GM19438 (cell line): Measurements from ENCODE around the gene GTF2IRD2.
"Not testable (repeated sequence)": the region's sequence is repeated elsewhere in the genome, so short reads cannot be mapped to it uniquely, and the experiment has no call there.

Experiments
- ATAC-seq: cut with Tn5 transposase; IDR thresholded peaks from one replicate; pipeline ENCODE4 v1.9.1; 2021; ENCODE audit warnings: low read depth; ENCODE audit not compliant: unreplicated experiment

Gene GTF2IRD2

DNA sequence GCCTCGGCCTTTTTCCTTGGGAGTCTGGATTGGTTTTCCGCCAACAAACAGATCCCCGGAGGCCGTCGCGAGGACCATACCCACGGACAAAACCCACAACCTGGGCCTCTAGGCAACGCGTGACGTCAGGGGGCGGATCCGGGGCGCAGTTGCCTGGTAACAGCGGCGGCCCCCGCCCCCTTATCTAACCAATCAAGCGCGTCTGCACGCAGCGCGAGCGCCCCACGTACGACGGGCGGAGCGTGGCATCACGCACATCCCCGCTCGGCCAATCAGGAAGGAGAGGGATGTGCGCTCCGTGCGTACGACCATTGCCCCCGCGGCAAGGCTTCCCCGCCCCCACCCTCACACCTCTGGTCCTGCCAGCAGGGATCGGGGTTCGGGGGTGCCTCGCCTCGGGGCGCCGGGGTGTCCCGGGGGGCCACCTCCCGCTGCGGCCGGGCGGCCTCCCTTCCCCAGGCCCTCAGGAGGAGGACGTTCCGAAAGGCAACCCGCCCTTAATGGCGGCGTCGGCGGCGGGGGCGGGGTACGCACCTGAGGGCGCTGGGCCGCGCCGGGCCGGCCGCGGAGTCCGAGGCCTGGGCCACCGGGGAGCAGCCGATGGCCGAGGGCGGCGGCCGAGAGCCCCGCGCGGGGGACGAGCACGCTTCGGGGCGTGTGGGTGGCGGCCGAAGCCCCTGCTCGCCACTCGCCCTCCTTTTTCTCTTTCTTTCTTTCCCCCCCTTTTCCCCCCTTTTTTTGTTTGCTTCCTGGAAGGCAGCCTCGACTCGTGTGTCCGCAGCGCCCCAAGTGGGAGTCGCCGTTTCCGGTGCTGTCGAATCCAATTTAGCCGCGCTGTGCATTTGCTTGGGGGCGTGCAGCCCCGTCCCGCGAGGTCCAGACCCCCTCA is at the start of gene GTF2IRD2:
Gene GTF2IRD2, minus strand, starts transcription at position 773 of the 889 bp plus-strand sequence. CDS start 15,227 bp downstream, outside the sequence.
- peak; percentile 88 for ATAC-seq

DNA sequence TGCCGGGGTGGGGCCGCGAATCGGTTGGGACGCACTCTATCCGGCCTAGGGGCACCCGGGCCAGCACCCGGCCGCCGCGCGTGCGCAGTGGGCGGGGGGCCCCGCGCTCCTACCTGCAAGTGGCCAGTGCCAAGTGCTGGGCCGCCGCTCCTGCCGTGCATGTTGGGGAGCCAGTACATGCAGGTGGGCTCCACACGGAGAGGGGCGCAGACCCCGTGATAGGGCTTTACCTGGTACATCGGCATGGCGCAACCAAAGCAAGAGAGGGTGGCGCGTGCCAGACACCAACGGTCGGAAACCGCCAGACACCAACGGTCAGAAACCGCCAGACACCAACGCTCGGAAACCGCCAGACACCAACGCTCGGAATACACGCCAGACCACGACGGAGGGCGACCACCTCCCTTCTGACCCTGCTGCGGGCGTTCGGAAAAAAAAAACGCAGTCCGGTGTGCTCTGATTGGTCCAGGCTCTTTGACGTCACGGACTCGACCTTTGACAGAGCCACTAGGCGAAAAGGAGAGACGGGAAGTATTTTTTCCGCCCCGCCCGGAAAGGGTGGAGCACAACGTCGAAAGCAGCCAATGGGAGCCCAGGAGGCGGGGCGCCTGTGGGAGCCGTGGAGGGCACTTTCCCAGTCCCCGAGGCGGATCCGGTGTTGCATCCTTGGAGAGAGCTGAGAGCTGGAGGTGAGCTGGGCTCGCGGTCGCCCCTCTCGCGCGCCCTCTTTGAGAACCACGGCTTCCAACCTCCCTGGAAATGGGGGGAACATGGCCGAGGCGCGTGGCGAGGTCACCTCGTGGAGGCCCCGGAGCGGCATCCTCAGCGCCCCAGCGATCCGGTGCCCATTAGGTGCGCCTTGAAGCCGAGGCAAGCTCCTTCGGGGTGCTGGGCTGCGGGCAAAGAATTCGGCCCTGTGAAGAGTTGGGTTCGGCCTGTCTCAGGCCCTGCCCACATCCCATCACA is 39.0 kb upstream of the GTF2IRD2 start:
- ATAC-seq = peak; percentile 80

DNA sequence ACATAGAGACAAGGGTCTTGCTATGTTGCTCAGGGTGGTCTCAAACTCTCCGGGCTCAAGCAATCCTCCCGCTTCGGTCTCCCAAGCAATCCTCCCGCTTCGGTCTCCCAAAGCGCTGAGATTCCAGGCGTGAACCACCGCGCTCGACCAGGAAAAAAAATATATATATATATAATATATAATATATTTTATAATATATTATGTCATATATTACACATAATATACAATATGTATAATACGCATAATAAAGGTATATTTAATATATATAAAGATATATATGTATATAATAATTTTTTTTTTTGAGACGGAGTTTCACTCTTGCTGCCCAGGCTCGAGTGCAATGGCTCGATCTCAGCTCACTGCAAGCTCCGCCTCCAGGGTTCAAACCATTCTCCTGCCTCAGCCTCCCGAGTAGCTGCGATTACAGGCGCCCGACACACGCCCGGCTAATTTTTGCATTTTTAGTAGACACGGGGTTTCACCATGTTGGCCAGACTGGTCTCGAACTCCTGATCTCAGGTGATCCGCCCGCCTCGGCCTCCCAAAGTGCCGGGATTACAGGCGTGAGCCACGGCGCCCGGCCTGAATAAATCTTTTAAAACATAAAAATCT is 38.2 kb upstream of the GTF2IRD2 start:
- ATAC-seq = not testable (repeated sequence)

DNA sequence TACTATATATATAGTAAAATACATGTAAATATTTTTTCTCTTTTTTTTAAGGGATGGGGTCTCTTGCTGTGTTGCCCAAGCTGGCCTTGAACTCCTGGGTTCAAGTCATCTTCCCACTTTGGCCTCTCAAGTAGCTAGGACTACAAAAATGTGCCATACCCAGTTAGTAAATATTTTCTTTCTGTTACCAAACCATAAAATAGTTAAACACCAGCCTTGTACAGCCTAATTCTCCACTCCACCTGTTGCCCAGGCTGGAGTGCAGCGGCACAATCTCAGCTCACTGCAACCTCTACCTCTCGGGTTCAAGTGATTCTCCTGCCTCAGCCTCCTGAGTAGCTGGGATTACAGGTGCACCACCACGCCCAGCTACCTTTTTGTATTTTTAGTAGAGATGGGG is 33.9 kb upstream of the GTF2IRD2 start:
- not testable (repeated sequence) for ATAC-seq

DNA sequence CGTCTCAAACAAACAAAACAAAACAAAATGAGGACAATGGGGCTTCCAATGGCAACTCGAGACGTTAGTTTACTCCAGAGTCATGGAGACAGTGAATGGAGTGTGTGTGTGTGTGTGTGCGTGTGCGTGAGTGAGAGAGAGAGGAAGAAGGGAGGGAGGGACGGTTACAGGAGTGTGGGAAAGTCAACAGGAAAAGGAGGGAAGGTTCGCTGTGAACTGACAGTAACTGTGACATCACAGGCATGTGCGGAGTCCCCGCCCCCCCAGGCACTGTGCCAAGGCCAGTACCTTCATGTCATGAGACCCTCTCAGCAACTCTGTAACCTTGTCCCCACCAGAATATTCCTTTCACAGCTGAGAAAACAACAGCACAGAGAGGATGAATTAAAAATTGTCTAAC is 30.7 kb upstream of the GTF2IRD2 start:
- ATAC-seq = not testable (repeated sequence)

DNA sequence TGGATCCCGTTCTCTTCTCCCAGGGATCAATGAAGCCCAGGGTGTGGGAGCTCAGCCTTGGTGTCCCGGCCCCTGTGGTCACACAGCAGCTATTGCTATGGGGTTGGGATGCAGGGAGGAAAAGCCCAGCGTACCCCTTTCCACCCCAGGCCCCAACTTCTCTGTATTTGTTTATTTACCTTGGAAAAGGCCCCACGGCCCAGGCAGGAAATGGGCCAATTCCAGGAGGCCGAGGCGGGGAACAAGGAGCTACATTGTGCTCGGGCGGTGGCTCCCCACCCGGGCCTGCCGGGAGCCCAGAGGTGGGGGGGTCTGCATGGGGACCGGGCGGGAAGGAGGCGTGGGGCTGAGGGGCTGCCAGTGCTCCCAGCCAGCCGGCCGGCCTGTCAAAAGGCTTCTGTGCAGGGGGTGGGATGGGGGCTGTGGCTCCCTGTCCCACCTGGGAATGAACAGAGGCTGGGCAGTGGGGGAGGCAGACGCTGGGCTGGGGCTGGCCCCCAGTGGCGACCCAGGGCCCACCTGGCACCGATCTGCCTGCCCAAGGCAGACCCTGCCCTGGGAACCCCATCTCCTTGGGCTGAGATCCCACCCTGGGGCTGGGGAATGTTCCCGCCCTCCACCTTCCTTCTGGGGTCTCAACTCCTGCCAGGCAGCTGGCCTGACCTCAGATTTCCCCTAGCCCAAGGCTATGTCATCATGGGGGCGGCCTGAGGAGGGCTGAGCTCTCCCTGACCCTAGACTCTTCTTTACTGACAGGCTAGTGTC is 23.5 kb upstream of the GTF2IRD2 start:
- ATAC-seq = not testable (repeated sequence)

DNA sequence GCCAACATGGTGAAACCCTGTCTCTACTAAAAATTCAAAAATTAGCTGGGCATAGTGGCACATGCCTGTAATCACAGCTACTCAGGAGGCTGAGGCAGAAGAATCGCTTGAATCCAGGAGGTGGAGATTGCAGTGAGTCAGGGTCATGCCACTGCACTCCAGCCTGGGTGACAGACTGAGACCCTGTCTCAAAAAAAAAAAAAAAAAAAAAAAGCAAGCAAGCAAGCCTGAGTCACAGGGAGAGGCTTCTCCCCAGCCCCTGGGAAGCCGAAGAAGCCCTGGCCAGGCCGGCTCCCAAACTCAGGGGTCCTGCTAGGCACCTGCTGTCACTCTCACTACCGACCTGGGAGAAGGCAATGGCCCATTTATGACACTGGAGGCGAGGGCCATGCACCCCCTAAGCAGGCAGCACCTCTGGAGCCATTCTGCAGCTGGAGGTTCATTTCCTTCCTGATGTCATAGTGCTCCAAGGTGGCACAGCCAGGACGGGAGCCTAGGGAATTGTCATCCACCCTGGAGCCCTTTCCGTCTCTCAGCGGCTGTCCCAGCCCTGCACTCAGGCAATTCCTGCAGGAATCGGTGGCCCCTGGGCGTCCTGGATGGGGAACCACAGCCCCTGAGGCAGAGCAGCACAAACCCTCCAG is 22.8 kb upstream of the GTF2IRD2 start:
- not testable (repeated sequence) for ATAC-seq

DNA sequence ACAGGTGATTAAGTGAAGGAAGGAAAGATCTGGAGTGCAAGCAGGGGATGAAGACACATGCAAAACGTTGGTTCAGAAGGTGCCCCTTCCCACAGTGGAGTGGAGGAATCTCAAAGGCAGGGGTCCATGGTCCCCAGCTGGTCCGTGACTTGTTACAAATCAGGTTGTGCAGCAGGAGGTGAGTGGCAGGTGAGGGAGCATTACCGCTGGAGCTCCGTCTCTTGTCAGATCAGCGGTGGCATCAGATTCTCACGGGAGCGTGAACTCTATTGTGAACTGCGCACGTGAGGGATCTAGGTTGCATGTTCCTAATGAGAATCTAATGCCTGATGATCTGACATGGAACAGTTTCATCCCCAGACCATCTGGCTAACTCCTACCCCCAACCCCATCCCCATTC is 21.1 kb upstream of the GTF2IRD2 start:
- not testable (repeated sequence) for ATAC-seq

DNA sequence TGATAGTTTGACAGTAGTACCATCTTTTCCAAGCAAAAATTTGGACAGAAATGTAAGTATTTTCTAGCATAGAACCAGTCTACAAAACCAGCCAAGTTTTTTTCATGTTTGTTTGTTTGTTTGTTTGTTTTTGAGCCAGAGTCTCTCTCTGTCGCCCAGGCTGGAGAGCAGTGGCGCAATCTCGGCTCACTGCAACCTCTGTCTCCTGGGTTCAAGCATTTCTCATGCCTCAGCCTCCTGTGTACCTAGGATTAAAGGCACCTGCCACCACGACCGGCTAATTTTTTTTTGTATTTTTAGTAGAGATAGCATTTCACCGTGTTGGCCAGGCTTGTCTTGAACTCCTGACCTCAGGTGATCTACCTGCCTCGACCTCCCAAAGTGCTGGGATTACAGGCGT is 14.4 kb upstream of the GTF2IRD2 start:
- ATAC-seq = not testable (repeated sequence)

DNA sequence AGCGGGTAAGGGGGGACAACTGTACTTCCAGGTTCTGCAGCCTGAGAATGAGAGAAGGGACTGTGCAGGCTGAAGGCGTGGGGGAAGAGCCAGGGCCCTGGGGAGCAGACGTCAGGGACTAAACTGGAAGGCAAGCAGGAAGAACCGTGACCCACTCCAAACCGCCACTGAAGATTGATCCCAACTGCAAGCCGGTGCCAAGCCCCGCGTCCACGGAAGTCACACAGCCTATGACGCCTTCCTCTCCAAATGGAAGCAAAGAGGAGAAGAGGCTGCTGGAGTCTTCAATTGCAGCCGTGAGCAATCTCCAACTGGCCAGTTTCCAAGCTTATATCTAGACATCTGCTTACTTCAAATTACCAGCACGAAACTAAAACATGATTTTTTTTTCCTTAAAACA is 1.6 kb downstream of the GTF2IRD2 start:
- ATAC-seq = not testable (repeated sequence)

DNA sequence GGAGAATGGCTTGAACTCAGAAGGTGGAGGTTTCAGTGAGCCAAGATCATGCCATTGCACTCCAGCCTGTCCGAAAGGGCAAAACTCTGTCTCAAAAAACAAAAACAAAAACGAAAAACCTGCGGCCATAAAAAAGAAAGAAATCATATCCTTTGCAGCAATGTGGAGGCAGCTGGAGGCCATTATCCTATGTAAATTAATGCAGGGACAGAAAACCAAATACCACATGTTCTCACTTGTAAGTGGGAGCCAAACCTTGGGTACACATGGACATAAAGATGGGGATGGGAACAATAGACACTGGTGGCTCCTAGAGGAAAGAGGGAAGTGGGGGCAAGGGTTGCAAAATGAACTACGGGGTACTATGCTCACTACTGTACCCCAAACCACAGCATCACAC is 21.0 kb downstream of the GTF2IRD2 start:
- not testable (repeated sequence) for ATAC-seq

DNA sequence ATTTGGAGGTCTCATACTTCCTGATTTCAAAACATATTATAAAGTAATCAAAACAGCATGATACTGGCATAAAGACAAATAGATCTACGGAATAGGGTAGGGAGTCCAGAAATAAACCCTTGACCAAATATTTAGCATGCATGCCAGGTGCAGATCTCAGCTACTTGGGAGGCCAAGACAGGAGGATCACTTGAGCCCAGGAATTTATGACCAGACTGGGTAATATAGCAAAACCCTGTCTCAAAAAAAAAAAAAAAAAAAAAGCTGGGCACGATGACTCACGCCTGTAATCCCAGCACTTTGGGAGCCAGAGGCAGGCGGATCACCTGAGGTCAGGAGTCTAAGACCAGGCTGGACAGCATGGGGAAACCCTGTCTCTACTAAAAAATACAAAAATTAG is 21.4 kb downstream of the GTF2IRD2 start:
- not testable (repeated sequence) for ATAC-seq

DNA sequence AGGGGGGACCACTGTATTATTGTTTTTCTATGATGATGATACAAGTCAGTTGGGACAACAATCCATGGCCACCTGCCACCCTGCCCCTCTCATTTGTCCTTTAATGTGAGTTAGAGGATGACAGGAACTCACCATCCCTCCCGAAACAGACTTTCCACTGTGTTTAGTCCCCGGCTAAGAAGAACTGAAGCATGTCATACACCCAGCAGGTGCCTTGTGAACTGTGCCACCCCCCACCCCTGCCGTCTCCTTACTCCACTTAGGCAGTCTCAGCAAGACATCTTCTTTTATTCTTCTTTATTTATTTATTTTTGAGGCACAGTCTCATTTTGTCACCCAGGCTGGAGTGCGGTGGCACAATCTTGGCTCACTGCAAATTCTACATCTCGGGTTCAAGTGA is 30.1 kb downstream of the GTF2IRD2 start:
- ATAC-seq = not testable (repeated sequence)

DNA sequence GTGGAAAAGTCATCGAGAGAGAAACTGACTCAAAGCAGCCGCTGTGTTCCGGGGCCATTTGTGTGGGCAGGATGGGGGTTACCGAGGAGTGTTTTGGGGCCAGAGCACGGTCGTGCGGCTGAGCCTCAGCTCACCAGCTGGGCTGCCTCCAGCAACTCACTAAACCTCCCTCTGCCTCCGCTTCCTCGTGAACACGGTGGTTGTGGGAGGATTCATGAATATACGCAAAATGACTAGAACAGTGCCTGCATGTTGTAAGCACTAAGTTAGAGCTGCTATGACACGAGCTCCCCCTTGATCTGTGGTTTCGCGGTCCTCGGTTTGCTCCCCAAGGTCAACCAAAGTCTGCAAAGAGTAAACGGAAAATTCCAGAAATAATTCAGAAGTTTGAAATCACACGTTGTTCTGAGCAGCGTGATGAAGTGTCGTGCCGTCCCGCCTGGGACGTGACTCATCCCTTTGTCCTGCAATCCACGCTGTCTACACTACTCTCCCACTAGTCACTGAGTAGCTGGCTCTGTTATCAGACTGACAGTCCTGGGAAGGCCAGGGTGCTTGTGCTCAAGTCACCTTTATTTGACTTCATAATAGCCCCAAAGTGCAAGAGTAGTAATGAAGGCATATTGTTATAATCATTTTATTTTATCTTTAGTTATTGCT is 31.1 kb downstream of the GTF2IRD2 start:
- peak; percentile 71 for ATAC-seq

DNA sequence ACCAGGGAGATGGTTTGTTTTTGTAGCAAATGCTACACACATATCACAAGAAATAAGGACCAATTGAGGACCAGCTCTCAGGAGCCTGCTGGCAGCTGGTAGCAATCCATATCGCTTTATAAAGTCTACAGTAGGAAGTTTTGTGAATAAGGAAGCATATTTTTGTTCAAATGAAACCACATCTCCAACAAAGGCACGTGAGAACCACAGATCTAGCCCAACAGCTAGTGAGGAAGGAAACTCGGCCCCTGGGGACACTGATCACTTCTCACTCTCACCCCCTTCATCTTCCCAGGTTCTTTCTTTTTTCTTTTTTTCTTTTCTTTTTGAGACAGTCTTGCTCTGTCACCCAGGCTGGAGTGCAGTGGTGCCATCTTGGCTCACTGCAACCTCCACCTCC is 35.5 kb downstream of the GTF2IRD2 start:
- not testable (repeated sequence) for ATAC-seq

DNA sequence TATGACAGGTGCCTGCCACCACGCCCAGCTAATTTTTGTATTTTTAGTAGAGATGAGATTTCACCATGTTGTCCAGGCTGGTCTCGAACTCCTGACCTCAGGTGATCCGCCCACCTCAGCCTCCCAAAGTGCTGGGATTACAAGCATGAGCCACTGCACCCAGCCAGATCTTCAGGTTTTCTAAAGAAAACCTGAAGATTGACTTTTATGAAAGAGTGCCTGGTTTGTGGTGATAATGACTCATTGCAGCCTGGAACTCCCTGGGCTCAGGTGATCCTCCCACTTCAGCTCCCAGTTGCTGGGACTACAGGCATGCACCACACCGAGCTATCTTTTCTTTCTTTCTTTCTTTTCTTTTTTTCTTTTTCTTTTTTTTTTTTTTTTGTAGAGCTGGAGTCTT is 52.8 kb downstream of the GTF2IRD2 start:
- ATAC-seq = not testable (repeated sequence)

DNA sequence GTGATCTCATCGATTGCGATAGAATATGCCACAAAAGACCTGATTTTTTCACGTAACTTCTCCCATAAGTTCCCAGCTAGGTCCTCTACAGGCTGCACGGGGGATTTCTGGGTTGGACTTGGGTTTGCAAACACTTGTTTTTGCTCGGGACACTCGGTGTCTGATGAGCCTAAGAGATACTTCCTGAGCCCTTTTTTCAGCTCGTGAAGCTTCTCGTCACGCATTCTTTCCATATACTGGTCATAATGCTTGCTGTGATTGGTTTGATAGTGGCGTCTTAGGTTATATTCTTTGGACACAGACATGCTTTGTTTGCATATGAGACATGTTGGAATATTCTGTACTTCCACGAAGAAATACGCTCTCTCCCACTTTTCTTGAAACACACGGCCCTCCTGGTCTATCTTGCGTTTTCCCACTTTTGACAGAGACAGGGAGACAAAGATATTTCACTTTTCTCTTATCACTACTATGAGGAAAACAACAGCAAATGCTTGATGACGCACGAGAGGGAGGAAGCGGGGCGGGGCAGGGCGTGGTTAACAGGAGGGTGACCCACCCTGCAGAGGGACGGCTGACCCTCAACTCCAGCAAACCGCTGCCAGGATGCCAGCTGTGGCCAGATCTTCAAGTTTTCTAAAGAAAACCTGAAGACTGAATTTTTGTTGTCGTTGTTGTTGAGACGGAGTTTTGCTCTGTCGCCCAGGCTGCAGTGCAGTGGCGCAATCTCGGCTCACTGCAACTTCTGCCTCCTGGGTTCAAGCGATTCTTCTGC is 53.4 kb downstream of the GTF2IRD2 start:
- not testable (repeated sequence) for ATAC-seq

DNA sequence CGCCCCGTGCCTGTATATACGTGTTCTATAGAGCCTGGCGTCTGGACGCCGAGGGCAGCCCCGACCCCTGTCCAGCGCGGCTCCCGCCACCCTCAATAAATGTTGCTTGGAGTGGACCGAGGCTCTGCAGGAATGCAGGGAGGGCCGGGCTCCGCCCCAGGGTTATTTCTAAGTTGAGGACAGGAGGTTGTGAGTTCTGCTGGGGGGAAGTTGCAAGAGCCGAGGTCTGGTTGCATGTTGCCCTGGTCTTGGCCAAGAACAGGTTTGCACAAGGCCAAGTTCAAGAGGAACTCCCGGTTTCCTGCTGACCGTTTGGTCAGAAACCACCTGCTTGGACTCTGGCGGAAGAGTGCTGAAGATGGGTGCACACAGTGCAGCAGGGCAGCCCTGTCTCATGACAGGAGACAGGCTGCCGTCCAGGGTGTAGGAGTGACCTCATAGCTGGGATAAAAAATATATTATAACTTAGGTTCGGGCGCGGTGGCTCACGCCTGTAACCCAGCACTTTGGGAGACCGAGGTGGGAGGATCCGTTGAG is 62.1 kb downstream of the GTF2IRD2 start:
- not testable (repeated sequence) for ATAC-seq
